Measurements from ENCODE around the gene TANC1.

The TANC1 gene

GRCh38 chr2:159249990-159250715, 281.7 kb downstream of the TANC1 start:
- Mint-ChIP-seq H3K4me1 (no peaks in the 10 kb centered on the region), H3K36me3 (peaks cover 16% of the 10 kb centered on the region), H3K9me3 (peaks cover 3% of the 10 kb centered on the region), H3K27ac (no peak overlapping the region), H3K4me3 (no peak overlapping the region)
- DNase-seq (ENCODE audit: low spot score in 2 of 2), result no peak
- ATAC-seq, result peak; percentile 39

DNA sequence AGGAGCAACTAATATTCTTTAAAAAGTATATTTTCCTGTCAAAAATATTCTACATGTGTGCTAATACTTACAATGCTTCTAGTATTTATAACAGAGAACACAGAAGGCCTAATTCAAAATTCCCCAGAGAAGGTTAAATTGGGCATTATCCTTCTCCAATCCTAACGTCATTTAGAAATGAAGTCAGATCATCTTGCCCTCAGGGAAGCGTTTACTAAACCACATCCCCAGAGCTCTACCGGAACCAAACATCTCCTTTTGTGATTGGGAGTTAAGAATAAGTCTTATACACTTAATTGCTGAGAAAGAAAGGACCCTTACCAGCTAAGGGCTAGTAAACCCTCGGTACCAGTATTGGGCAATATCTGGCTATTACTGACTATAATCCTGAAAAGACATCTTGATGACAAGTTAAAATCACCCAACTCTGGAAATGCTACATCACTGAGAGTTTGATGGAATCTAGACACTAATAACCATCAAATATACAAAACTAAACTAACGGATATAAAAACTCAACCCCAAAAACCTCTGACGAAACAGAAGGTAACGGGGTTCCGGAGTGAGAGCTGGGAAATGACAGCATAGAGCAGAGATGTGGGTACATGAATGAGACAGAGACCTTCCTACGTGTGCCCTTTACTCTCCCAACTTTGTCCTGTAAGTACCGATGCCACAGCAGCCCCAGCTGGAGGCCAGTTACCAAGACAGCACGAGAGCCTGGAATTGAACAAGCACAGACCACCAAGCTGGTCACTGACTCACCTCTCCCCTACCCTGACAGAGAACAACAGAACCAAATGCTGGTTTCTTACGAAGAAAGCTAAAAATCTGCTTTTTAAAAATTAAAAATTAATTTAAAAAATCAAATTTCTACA, 283.1 kb downstream of the TANC1 start:
- ATAC-seq (peak; percentile 48), DNase-seq (ENCODE audit: low spot score in 2 of 2) (no peak)
- no peaks in the 10 kb centered on the region for H3K9me3 Mint-ChIP-seq
- H3K36me3 Mint-ChIP-seq, result peaks cover 6% of the 10 kb centered on the region
- no peaks in the 10 kb centered on the region for H3K4me1 Mint-ChIP-seq
- H3K4me3 Mint-ChIP-seq, result no peak overlapping the region
- H3K27ac Mint-ChIP-seq, result no peak overlapping the region

DNA sequence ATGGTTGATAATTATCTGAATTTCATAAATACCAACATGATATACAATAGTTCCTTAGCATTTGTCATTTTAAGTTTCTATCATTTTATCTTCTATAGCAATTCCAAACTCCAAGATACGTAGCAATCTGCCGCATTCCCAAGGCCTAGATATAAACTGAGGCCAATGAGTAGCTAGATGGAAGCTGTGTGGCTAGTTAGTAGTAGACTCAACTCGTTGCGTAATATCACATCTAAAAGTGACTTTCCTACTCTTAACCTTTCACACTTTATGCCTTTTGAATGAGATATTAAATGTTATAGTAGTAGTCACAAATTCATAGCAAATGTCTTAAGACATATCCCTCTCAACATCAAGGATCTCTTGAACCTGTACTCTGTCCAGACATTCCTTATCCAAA, 284.5 kb downstream of the TANC1 start:
- peaks cover 14% of the 10 kb centered on the region for H3K36me3 Mint-ChIP-seq
- no peak for ATAC-seq
- H3K27ac Mint-ChIP-seq, result no peak overlapping the region
- no peak for DNase-seq (ENCODE audit: low spot score in 2 of 2)
- no peaks in the 10 kb centered on the region for H3K4me1 Mint-ChIP-seq
- H3K9me3 Mint-ChIP-seq, result no peaks in the 10 kb centered on the region
- no peak overlapping the region for H3K4me3 Mint-ChIP-seq

- Mint-ChIP-seq H3K36me3 (peaks cover 8% of the 10 kb centered on the region), H3K4me3 (no peak overlapping the region), H3K9me3 (no peaks in the 10 kb centered on the region), H3K27ac (no peak overlapping the region), H3K4me1 (no peaks in the 10 kb centered on the region)
- no peak for ATAC-seq
- no peak for DNase-seq (ENCODE audit: low spot score in 2 of 2)
Measured at GRCh38 chr2:159256159-159256558, 287.7 kb downstream of the TANC1 start.

DNA sequence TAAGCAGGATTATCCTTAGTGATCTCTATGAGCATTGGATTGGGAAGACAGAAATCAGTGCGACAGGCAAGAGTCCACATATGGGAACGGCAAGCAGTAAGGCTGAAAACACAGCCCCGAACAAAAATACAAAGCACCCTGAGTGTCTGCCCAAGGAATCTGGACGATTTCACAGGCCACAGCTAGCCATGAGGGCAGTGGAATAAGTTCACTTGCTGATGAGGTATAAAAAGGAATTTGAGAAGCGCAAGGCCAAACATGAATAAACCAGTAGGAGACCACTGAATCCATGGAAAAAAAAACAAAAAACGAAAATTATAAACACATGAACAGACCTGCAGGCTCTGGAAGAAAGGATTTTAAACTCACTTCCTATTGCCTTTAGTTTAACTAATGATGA, 293.8 kb downstream of the TANC1 start:
- Mint-ChIP-seq H3K36me3 (peaks cover 9% of the 10 kb centered on the region), H3K27ac (no peak overlapping the region), H3K4me1 (peaks cover 6% of the 10 kb centered on the region), H3K9me3 (peaks cover 2% of the 10 kb centered on the region), H3K4me3 (no peak overlapping the region)
- DNase-seq (ENCODE audit: low spot score in 2 of 2) (no peak), ATAC-seq (no peak)

DNA sequence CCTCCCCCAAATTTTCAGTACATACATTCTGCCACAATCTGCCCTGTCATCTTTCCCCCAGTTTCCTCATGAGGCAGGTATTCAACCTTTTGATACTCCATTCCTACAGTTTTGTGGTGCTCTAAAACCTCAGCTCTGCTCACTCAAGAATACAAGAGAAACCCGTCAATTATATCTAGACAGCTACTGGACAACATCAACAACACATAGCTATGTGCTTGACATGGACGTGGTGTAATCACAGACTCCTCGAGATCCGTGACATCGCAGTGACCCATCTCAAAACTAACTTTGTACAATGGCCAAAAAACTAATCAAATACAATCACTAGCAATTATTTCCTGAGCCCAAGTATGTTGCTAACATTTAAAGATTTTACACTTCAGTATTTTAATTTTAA, 294.5 kb downstream of the TANC1 start:
- Mint-ChIP-seq H3K4me1 (peaks cover 6% of the 10 kb centered on the region), H3K4me3 (no peak overlapping the region), H3K9me3 (peaks cover 2% of the 10 kb centered on the region), H3K27ac (no peak overlapping the region), H3K36me3 (peaks cover 5% of the 10 kb centered on the region)
- ATAC-seq (no peak), DNase-seq (ENCODE audit: low spot score in 2 of 2) (no peak)

- no peak for DNase-seq (ENCODE audit: low spot score in 2 of 2)
- Mint-ChIP-seq H3K27ac (peak overlapping the region; percentile 7), H3K4me3 (no peak overlapping the region), H3K36me3 (peaks cover 15% of the 10 kb centered on the region), H3K4me1 (peaks cover 6% of the 10 kb centered on the region), H3K9me3 (peaks cover 2% of the 10 kb centered on the region)
- ATAC-seq, result no peak
Measured at GRCh38 chr2:159265171-159265576, 296.7 kb downstream of the TANC1 start.

GRCh38 chr2:159266554-159266953, 298.1 kb downstream of the TANC1 start:
- peaks cover 6% of the 10 kb centered on the region for H3K4me1 Mint-ChIP-seq
- H3K27ac Mint-ChIP-seq, result no peak overlapping the region
- no peak for DNase-seq (ENCODE audit: low spot score in 2 of 2)
- H3K9me3 Mint-ChIP-seq, result peaks cover 2% of the 10 kb centered on the region
- H3K36me3 Mint-ChIP-seq, result peaks cover 22% of the 10 kb centered on the region
- ATAC-seq, result no peak
- H3K4me3 Mint-ChIP-seq, result no peak overlapping the region

- ATAC-seq (no peak), DNase-seq (ENCODE audit: low spot score in 2 of 2) (no peak)
- no peak overlapping the region for H3K4me3 Mint-ChIP-seq
- peaks cover 22% of the 10 kb centered on the region for H3K36me3 Mint-ChIP-seq
- peaks cover 2% of the 10 kb centered on the region for H3K9me3 Mint-ChIP-seq
- H3K27ac Mint-ChIP-seq, result no peak overlapping the region
- H3K4me1 Mint-ChIP-seq, result no peaks in the 10 kb centered on the region
Measured at GRCh38 chr2:159267921-159268320, 299.5 kb downstream of the TANC1 start.

DNA sequence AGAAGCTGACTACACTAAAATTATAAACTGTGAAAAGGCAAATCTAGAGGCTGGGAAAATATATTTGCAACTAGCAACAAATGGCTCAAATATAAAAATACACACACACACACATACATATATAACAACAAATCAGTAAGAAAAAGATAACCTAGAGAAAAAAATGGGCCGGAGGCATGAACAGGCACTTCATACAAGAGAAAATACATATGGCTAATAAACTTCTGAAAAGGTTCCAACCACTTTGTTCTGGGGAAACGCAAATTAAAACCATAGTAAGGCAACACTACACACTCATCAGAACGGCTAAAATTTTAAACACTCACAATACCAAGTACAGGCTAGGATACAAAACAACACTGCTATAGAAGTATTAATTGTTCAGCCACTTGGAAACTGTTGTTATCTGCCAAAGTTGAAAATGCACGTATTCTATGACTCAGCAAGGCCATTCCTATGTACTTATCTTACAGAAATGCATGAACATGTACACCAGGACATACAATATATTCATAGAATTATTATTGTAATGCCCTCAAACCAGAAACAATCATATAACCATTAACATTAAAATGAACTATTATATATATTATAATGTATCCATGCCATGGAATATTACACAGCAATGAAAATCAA, 302.4 kb downstream of the TANC1 start:
- Mint-ChIP-seq H3K9me3 (peaks cover 2% of the 10 kb centered on the region), H3K4me1 (peaks cover 10% of the 10 kb centered on the region), H3K4me3 (no peak overlapping the region), H3K36me3 (peaks cover 22% of the 10 kb centered on the region), H3K27ac (no peak overlapping the region)
- DNase-seq (ENCODE audit: low spot score in 2 of 2), result no peak
- ATAC-seq, result no peak

GRCh38 chr2:159272156-159272555, 303.7 kb downstream of the TANC1 start:
- H3K9me3 Mint-ChIP-seq, result peaks cover under 1% of the 10 kb centered on the region

GRCh38 chr2:159275111-159275510, 306.7 kb downstream of the TANC1 start:
- Mint-ChIP-seq H3K9me3 (no peaks in the 10 kb centered on the region), H3K36me3 (peaks cover 13% of the 10 kb centered on the region)

More at GRCh38 chr2:159272156-159272555, 303.7 kb downstream of the TANC1 start:
- no peak for DNase-seq (ENCODE audit: low spot score in 2 of 2)
- no peak for ATAC-seq
- Mint-ChIP-seq H3K4me3 (no peak overlapping the region), H3K4me1 (peaks cover 10% of the 10 kb centered on the region), H3K27ac (no peak overlapping the region), H3K36me3 (peaks cover 18% of the 10 kb centered on the region)

DNA sequence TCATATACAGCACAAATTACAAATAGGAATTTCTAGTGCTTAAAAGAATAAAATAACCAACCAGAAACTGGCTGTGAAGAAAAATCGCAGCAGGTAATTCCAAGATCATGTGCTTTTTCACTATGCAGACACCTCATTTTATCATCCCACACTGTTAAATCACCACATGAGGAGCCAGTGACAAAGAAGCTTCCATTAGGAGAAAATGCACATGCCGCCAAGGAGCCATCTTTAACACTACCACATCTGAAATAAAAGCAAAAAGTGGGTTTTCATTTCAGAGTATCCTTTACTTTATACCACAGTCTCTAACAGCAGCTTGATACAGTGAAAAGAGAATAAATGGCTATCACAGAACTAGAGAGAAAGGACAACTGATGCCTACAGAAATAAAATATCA, 311.3 kb downstream of the TANC1 start:
- peaks cover 10% of the 10 kb centered on the region for H3K4me1 Mint-ChIP-seq
- ATAC-seq (no peak), DNase-seq (ENCODE audit: low spot score in 2 of 2) (no peak)
- H3K9me3 Mint-ChIP-seq, result no peaks in the 10 kb centered on the region
- H3K36me3 Mint-ChIP-seq, result peaks cover 14% of the 10 kb centered on the region
- no peak overlapping the region for H3K27ac Mint-ChIP-seq
- H3K4me3 Mint-ChIP-seq, result no peak overlapping the region

More at GRCh38 chr2:159275111-159275510, 306.7 kb downstream of the TANC1 start:
- H3K27ac Mint-ChIP-seq, result no peak overlapping the region
- H3K4me3 Mint-ChIP-seq, result no peak overlapping the region
- DNase-seq (ENCODE audit: low spot score in 2 of 2) (no peak), ATAC-seq (no peak)
- H3K4me1 Mint-ChIP-seq, result peaks cover 10% of the 10 kb centered on the region

DNA sequence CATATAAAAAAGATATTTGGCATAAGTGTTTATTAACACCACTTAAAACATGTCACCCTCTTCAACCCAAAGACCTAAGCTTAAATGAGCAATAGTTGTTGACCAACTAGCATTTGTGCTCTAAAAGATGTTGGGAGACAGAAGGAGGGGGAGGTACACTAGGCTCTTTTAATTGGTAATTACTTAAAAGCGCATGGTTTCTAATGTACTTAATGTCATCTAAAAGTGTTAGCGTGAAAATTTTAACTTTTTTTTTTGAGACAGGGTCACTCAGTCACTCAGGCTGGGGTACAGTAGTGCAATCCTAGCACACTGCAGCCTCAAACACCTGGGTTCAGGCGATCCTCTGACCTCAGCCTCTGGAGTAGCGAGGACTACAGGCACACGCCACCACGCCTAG, 312.6 kb downstream of the TANC1 start:
- no peaks in the 10 kb centered on the region for H3K9me3 Mint-ChIP-seq
- no peak overlapping the region for H3K4me3 Mint-ChIP-seq
- no peak overlapping the region for H3K27ac Mint-ChIP-seq
- ATAC-seq (no peak), DNase-seq (ENCODE audit: low spot score in 2 of 2) (no peak)
- peaks cover 14% of the 10 kb centered on the region for H3K36me3 Mint-ChIP-seq
- peaks cover 11% of the 10 kb centered on the region for H3K4me1 Mint-ChIP-seq

All from stimulated activated effector memory CD8-positive, alpha-beta T cell treated with anti-CD3 and anti-CD28 coated beads, Interleukin-12 subunit alpha, Interleukin-12 subunit beta, amount 100 ng/mL, for 72 hours (primary cell).